ENCODE results near the gene EOLA1. TPM values are rescaled to one million over a fixed set of nuclear protein-coding genes. Genes with fewer than 3 reads are reported as not detected.

The EOLA1 gene
- total RNA-seq, 4 donors from 2014 or later: 12.3 to 30.7 (median 17.7) TPM

- H3K4me1 ChIP-seq: no peaks in the 10 kb centered on the region
- intact Hi-C loops (cut with DNase I; ENCODE audit: low total_unique reads) (no loop called here), in situ Hi-C loops (cut with MboI; ENCODE audit: low pct_ligation_motif_present in 1 of 4, low pct_unique_long_range_greater_than_20kb in 1 of 4, low sequenced_read_pairs in 3 of 4) (no loop called here)
- no peaks in the 10 kb centered on the region for H3K27me3 ChIP-seq
- no peaks in the 10 kb centered on the region for H3K36me3 ChIP-seq
- no peak overlapping the region for H3K4me3 ChIP-seq
- H3K27ac ChIP-seq: no peak overlapping the region
- 72% methylated on average over 7 of the region's 7 CpGs; no CpG with 5 or more reads in 1 of the 2 donors for WGBS, 2 donors (ENCODE audit: low coverage in 1 of 2)
- TF ChIP-seq POLR2AphosphoS5 (IDR thresholded peaks at IDR 0.05) (no peak), EP300 (IDR thresholded peaks at IDR 0.05; ENCODE audit: low read depth) (no peak), POLR2A (IDR thresholded peaks at IDR 0.05) (no peak), CTCF (IDR thresholded peaks at IDR 0.05) (no peak)
- no peak for DNase-seq
- H3K9me3 ChIP-seq: no peaks in the 10 kb centered on the region
Observed at GRCh38 chrX:149567621-149568417, 27.0 kb downstream of the EOLA1 start.

- Histone ChIP-seq H3K27ac (no peak overlapping the region), H3K4me1 (no peaks in the 10 kb centered on the region), H3K36me3 (no peaks in the 10 kb centered on the region), H3K4me3 (no peak overlapping the region), H3K27me3 (no peaks in the 10 kb centered on the region), H3K9me3 (no peaks in the 10 kb centered on the region)
- intact Hi-C loops (cut with DNase I; ENCODE audit: low total_unique reads): no loop called here
- in situ Hi-C loops (cut with MboI; ENCODE audit: low pct_ligation_motif_present in 1 of 4, low pct_unique_long_range_greater_than_20kb in 1 of 4, low sequenced_read_pairs in 3 of 4): no loop called here
- DNase-seq: no peak
- no peak for TF ChIP-seq POLR2AphosphoS5 (IDR thresholded peaks at IDR 0.05)
- no peak for TF ChIP-seq POLR2A (IDR thresholded peaks at IDR 0.05)
- TF ChIP-seq EP300 (IDR thresholded peaks at IDR 0.05; ENCODE audit: low read depth): no peak
- TF ChIP-seq CTCF (IDR thresholded peaks at IDR 0.05): no peak
- WGBS, 2 donors (ENCODE audit: low coverage in 1 of 2): 70 to 80% methylated on average over 1 to 5 of the region's 5 CpGs
Observed at GRCh38 chrX:149568701-149569296, 28.0 kb downstream of the EOLA1 start.

- no peaks in the 10 kb centered on the region for H3K9me3 ChIP-seq
- no peaks in the 10 kb centered on the region for H3K27me3 ChIP-seq
- intact Hi-C loops (cut with DNase I; ENCODE audit: low total_unique reads): no loop called here
- DNase-seq: no peak
- no peak for TF ChIP-seq EP300 (IDR thresholded peaks at IDR 0.05; ENCODE audit: low read depth)
- no peak for TF ChIP-seq POLR2AphosphoS5 (IDR thresholded peaks at IDR 0.05)
- TF ChIP-seq POLR2A (IDR thresholded peaks at IDR 0.05): no peak
- no peak for TF ChIP-seq CTCF (IDR thresholded peaks at IDR 0.05)
- no peaks in the 10 kb centered on the region for H3K4me1 ChIP-seq
- 48% methylated on average over 2 of the region's 2 CpGs; no CpG with 5 or more reads in 1 of the 2 donors for WGBS, 2 donors (ENCODE audit: low coverage in 1 of 2)
- H3K27ac ChIP-seq: no peak overlapping the region
- in situ Hi-C loops (cut with MboI; ENCODE audit: low pct_ligation_motif_present in 1 of 4, low pct_unique_long_range_greater_than_20kb in 1 of 4, low sequenced_read_pairs in 3 of 4): no loop called here
- no peak overlapping the region for H3K4me3 ChIP-seq
- H3K36me3 ChIP-seq: no peaks in the 10 kb centered on the region
Observed at GRCh38 chrX:149569770-149570169, 29.0 kb downstream of the EOLA1 start.

GRCh38 chrX:149570668-149571067, 29.9 kb downstream of the EOLA1 start:
- intact Hi-C loops (cut with DNase I; ENCODE audit: low total_unique reads): no loop called here

More at GRCh38 chrX:149570668-149571067, 29.9 kb downstream of the EOLA1 start:
- TF ChIP-seq POLR2AphosphoS5 (IDR thresholded peaks at IDR 0.05): no peak
- no peak for TF ChIP-seq POLR2A (IDR thresholded peaks at IDR 0.05)
- TF ChIP-seq EP300 (IDR thresholded peaks at IDR 0.05; ENCODE audit: low read depth): no peak
- TF ChIP-seq CTCF (IDR thresholded peaks at IDR 0.05): no peak
- 65 to 69% methylated on average over 5 to 6 of the region's 6 CpGs for WGBS, 2 donors (ENCODE audit: low coverage in 1 of 2)
- Histone ChIP-seq H3K27ac (no peak overlapping the region), H3K4me3 (no peak overlapping the region), H3K4me1 (no peaks in the 10 kb centered on the region), H3K36me3 (no peaks in the 10 kb centered on the region), H3K9me3 (no peaks in the 10 kb centered on the region), H3K27me3 (no peaks in the 10 kb centered on the region)
- DNase-seq: no peak
- in situ Hi-C loops (cut with MboI; ENCODE audit: low pct_ligation_motif_present in 1 of 4, low pct_unique_long_range_greater_than_20kb in 1 of 4, low sequenced_read_pairs in 3 of 4): no loop called here

Data from transverse colon (tissue), 4 donors.